ENCODE data around the gene OR56A3.

The OR56A3 gene

GRCh38 chr11:5968394-5968793 lies 26.3 kb downstream of the OR56A3 start, which contains the start of gene OR56A5:
OR56A5 (minus strand) TSS chr11:5968494; CDS start chr11:5968494, 0 bp downstream.
- Histone ChIP-seq H3K9me3 (ENCODE audit: control insufficient read depth, low read length) (peaks cover 5% of the 10 kb centered on the region), H3K4me3 (ENCODE audit: extremely low read depth, insufficient read depth, low read length, poor library complexity, severe bottlenecking) (no peak within 1 kb of the TSS)

GRCh38 chr11:5973530-5973929 lies 31.5 kb downstream of the OR56A3 start:
- no peaks in the 10 kb centered on the region for H3K4me1 ChIP-seq (ENCODE audit: control insufficient read depth, insufficient read depth, low read length, poor library complexity, severe bottlenecking)
- H3K4me3 ChIP-seq (ENCODE audit: extremely low read depth, insufficient read depth, low read length, poor library complexity, severe bottlenecking), result no peak overlapping the region
- H3K27ac ChIP-seq (ENCODE audit: low read depth, low read length, severe bottlenecking), result no peak overlapping the region
- H3K36me3 ChIP-seq (ENCODE audit: control insufficient read depth, insufficient read depth, low read length), result no peaks in the 10 kb centered on the region
- WGBS, 2 experiments (ENCODE audit: insufficient coverage in 2 of 2), result no CpG with 5 or more reads among the region's 1 CpG
- H3K9me3 ChIP-seq (ENCODE audit: control insufficient read depth, low read length), result no peaks in the 10 kb centered on the region

More at GRCh38 chr11:5968394-5968793, 26.3 kb downstream of the OR56A3 start, which contains the start of gene OR56A5:
- Histone ChIP-seq H3K36me3 (ENCODE audit: control insufficient read depth, insufficient read depth, low read length) (no peaks in the 10 kb centered on the region), H3K4me1 (ENCODE audit: control insufficient read depth, insufficient read depth, low read length, poor library complexity, severe bottlenecking) (no peaks in the 10 kb centered on the region), H3K27ac (ENCODE audit: low read depth, low read length, severe bottlenecking) (no peak within 1 kb of the TSS)

- H3K27ac ChIP-seq (ENCODE audit: low read depth, low read length, severe bottlenecking), result no peak overlapping the region
- H3K36me3 ChIP-seq (ENCODE audit: control insufficient read depth, insufficient read depth, low read length), result no peaks in the 10 kb centered on the region
- WGBS, 2 experiments (ENCODE audit: insufficient coverage in 2 of 2), result no CpG with 5 or more reads among the region's 1 CpG
- H3K9me3 ChIP-seq (ENCODE audit: control insufficient read depth, low read length), result no peaks in the 10 kb centered on the region
- H3K4me3 ChIP-seq (ENCODE audit: extremely low read depth, insufficient read depth, low read length, poor library complexity, severe bottlenecking), result no peak overlapping the region
- H3K4me1 ChIP-seq (ENCODE audit: control insufficient read depth, insufficient read depth, low read length, poor library complexity, severe bottlenecking), result no peaks in the 10 kb centered on the region
Measured at GRCh38 chr11:5983443-5983842, 41.4 kb downstream of the OR56A3 start.

GRCh38 chr11:5986885-5987284 lies 44.8 kb downstream of the OR56A3 start, which contains the start of gene OR52L1:
OR52L1 (minus strand) TSS chr11:5986985; CDS start chr11:5986930, 55 bp downstream.
- no CpG with 5 or more reads among the region's 1 CpG for WGBS, 2 experiments (ENCODE audit: insufficient coverage in 2 of 2)
- Histone ChIP-seq H3K4me3 (ENCODE audit: extremely low read depth, insufficient read depth, low read length, poor library complexity, severe bottlenecking) (no peak within 1 kb of the TSS), H3K4me1 (ENCODE audit: control insufficient read depth, insufficient read depth, low read length, poor library complexity, severe bottlenecking) (no peaks in the 10 kb centered on the region), H3K36me3 (ENCODE audit: control insufficient read depth, insufficient read depth, low read length) (no peaks in the 10 kb centered on the region), H3K27ac (ENCODE audit: low read depth, low read length, severe bottlenecking) (no peak within 1 kb of the TSS), H3K9me3 (ENCODE audit: control insufficient read depth, low read length) (no peaks in the 10 kb centered on the region)

GRCh38 chr11:5989203-5989602 lies 47.2 kb downstream of the OR56A3 start:
- WGBS, 2 experiments (ENCODE audit: insufficient coverage in 2 of 2), result 100% methylated on average over 2 of the region's 4 CpGs
- Histone ChIP-seq H3K4me3 (ENCODE audit: extremely low read depth, insufficient read depth, low read length, poor library complexity, severe bottlenecking) (no peak overlapping the region), H3K36me3 (ENCODE audit: control insufficient read depth, insufficient read depth, low read length) (no peaks in the 10 kb centered on the region), H3K27ac (ENCODE audit: low read depth, low read length, severe bottlenecking) (no peak overlapping the region), H3K9me3 (ENCODE audit: control insufficient read depth, low read length) (no peaks in the 10 kb centered on the region), H3K4me1 (ENCODE audit: control insufficient read depth, insufficient read depth, low read length, poor library complexity, severe bottlenecking) (no peaks in the 10 kb centered on the region)

GRCh38 chr11:5992150-5992549 lies 50.1 kb downstream of the OR56A3 start:
- no peaks in the 10 kb centered on the region for H3K9me3 ChIP-seq (ENCODE audit: control insufficient read depth, low read length)
- no peak overlapping the region for H3K4me3 ChIP-seq (ENCODE audit: extremely low read depth, insufficient read depth, low read length, poor library complexity, severe bottlenecking)
- H3K4me1 ChIP-seq (ENCODE audit: control insufficient read depth, insufficient read depth, low read length, poor library complexity, severe bottlenecking), result no peaks in the 10 kb centered on the region
- H3K27ac ChIP-seq (ENCODE audit: low read depth, low read length, severe bottlenecking), result no peak overlapping the region
- H3K36me3 ChIP-seq (ENCODE audit: control insufficient read depth, insufficient read depth, low read length), result no peaks in the 10 kb centered on the region
- WGBS, 2 experiments (ENCODE audit: insufficient coverage in 2 of 2), result 75 to 90% methylated on average over 1 to 2 of the region's 3 CpGs

- 60 to 79% methylated on average over 1 of the region's 3 CpGs for WGBS, 2 experiments (ENCODE audit: insufficient coverage in 2 of 2)
- H3K36me3 ChIP-seq (ENCODE audit: control insufficient read depth, insufficient read depth, low read length), result no peaks in the 10 kb centered on the region
- H3K4me1 ChIP-seq (ENCODE audit: control insufficient read depth, insufficient read depth, low read length, poor library complexity, severe bottlenecking), result no peaks in the 10 kb centered on the region
- H3K27ac ChIP-seq (ENCODE audit: low read depth, low read length, severe bottlenecking), result no peak overlapping the region
- H3K9me3 ChIP-seq (ENCODE audit: control insufficient read depth, low read length), result no peaks in the 10 kb centered on the region
- H3K4me3 ChIP-seq (ENCODE audit: extremely low read depth, insufficient read depth, low read length, poor library complexity, severe bottlenecking), result no peak overlapping the region
Measured at GRCh38 chr11:5992604-5993251, 50.7 kb downstream of the OR56A3 start.

- 80 to 86% methylated on average over 6 to 11 of the region's 14 CpGs for WGBS, 2 experiments (ENCODE audit: insufficient coverage in 2 of 2)
- Histone ChIP-seq H3K36me3 (ENCODE audit: control insufficient read depth, insufficient read depth, low read length) (no peaks in the 10 kb centered on the region), H3K4me1 (ENCODE audit: control insufficient read depth, insufficient read depth, low read length, poor library complexity, severe bottlenecking) (no peaks in the 10 kb centered on the region), H3K4me3 (ENCODE audit: extremely low read depth, insufficient read depth, low read length, poor library complexity, severe bottlenecking) (no peak overlapping the region), H3K9me3 (ENCODE audit: control insufficient read depth, low read length) (no peaks in the 10 kb centered on the region), H3K27ac (ENCODE audit: low read depth, low read length, severe bottlenecking) (no peak overlapping the region)
Measured at GRCh38 chr11:5994791-5995190, 52.7 kb downstream of the OR56A3 start.
